Epidermal melanocyte (primary cell): ENCODE data around the gene ORC4.

Source experiments
- DNase-seq: peaks from one replicate; pipeline ENCODE4 v3.0.0; 2011; ENCODE audit warnings: low spot score; ENCODE audit not compliant: insufficient read length

ORC4 gene

DNA sequence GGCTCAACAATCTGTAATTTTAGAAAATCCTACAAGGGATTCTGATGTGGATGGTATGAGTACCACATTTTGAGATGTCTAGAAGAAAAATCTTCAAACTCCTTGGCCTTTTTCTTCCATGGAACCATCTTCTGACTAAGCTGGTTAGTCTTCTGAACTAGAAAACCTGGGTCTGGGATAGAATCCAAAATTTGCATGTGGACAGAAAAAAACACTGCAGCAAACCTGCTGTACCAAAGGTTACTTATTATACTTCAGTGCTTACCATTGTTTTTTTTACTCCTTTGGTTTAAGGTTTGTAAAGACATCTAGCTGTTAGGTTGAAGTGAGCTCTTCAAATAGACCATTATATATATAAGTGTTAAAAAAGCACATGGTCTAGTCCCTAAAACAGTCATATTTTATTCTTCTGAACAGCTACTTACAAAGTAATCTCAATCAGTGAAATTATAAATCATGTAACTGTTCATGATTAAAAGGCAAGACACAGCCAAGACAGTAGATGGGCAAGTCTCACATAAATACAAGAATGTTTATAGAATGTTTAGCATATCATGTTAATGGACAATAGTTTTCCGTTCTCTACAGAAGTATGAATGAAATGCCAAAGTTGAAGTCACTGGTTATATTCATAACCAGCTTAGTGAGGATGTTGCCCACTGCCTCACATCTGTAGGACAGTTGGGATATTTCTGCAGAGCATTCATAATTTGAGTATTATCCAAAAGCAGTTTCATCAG, 85.5 kb downstream of the ORC4 start:
- no peak for DNase-seq

DNA sequence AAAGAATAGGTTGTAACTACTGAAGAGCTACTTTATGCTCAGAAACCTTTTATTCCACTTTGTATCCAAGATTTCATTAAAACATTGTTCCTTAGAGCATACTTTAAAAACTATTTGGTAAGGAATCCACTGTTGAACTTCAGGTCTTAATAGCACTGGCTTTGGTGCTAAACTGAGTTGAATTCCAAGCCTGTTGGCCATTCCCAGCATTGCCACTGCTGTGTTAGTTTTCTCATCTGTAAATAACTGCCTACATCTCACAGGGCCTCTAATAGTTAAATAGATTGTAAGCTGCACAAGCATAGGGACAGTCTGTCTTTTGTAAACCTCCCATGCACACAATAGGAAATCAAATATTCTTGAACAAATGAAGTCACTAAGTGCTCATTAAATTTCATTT, 86.6 kb downstream of the ORC4 start:
- no peak for DNase-seq

DNA sequence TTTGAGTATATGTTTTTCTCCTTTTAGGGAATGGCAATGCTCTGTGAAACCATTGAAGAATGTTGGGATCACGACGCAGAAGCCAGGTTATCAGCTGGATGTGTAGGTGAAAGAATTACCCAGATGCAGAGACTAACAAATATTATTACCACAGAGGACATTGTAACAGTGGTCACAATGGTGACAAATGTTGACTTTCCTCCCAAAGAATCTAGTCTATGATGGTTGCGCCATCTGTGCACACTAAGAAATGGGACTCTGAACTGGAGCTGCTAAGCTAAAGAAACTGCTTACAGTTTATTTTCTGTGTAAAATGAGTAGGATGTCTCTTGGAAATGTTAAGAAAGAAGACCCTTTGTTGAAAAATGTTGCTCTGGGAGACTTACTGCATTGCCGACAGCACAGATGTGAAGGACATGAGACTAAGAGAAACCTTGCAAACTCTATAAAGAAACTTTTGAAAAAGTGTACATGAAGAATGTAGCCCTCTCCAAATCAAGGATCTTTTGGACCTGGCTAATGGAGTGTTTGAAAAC, 93.4 kb downstream of the ORC4 start:
- DNase-seq: no peak

DNA sequence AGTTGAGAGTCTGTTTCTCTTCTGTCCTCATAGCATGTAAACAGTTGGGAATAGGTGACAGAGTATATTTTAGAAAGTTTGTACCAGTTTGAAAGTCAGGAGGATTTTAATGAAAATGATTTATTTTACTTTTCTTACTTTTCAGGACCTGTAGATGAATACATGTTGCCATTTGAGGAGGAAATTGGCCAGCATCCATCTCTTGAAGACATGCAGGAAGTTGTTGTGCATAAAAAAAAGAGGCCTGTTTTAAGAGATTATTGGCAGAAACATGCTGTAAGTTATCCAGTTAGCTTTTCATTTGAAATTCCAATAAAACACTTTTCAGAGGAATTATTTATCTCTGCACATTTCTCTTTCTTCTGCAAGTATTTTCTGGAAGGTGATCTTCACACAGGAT, 94.7 kb downstream of the ORC4 start:
- no peak for DNase-seq

DNA sequence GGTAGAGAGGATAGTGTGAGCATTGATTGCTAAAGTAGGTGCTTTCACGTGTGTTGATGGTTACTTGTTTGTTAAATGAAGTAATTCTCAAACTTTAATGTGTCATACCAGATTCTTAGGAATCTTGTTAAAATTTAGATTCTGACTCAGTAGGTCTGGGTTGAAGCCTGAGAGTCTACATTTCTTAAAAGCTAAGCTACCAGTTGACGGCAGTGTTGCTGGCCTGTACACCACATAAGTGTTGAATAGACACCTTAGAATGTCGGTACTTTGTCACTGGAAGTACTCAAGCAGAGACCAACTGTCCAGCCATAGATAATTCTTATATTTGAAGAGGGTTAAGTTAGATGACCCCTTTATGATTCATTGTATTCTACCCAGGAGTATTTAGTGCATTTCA, 95.9 kb downstream of the ORC4 start:
- no peak for DNase-seq

DNA sequence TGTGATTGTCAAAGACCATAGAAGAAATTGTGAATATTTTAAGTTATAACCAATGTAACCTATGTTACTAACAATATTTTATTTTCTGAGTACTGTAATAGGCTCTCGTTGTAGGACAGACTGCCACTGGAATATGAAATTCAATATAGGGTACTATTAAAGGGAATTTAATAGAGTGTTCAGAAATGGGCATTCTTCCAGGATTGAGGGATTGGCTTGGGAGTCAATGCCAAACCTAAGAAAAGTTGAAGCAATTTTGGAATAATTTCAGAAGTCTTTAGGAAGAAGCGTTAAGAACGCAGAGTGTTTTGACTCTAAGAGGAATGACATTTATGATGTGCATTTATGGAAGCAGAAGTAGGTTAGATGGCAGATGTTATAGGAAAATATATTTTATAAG, 96.7 kb downstream of the ORC4 start:
- no peak for DNase-seq

DNA sequence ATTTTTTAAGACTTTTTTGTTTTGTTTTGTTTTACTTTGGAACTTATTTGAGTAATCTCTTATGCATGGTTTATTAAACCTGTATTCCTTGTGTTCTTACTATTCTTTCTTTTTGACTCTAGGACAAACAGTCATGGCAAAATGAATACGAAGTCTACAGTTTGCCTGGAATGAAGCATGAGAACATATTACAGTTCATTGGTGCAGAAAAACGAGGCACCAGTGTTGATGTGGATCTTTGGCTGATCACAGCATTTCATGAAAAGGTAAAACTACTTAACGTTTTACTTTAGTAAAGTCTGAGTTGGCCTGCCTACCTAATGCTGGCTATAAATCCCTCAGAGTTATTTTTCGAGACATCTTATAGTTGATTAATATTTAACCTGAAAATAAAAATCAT, 103.4 kb downstream of the ORC4 start:
- no peak for DNase-seq

DNA sequence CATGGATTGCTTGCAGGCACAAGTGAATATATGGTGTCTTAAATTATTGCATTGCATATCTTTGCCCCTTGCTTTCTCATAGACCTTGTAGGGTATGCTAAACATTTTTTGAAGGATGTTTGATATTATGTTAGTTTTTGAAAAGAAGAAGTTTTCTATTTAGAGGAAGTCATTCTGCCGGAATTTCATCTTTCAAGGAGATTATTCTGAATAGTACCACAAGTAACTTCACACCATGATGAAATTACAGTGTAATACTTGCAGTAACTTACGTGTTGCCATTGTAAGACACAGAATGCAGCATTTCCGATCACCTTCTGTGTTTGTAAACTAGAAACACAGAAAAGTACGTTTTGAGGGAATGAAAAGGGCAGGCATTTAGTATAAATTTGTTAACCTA, 103.8 kb downstream of the ORC4 start:
- no peak for DNase-seq

DNA sequence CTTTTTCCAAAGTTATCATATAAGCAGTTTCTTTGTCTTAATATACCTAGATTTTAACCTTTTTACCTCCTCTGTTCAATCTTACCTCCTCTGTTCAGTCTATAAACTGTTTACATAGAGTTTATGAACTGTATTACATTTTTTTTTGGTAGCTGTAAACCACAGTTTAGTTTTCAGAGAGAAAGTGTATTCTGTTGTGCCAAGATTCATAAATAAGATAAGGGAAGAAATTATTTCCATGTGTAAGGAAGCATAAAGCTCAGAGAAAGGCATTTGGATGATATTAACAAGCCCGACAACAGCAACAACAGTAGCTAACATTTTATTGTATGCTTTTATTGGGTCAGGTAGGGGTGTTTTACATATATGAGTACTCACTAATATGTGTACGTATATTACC, 104.5 kb downstream of the ORC4 start:
- no peak for DNase-seq

DNA sequence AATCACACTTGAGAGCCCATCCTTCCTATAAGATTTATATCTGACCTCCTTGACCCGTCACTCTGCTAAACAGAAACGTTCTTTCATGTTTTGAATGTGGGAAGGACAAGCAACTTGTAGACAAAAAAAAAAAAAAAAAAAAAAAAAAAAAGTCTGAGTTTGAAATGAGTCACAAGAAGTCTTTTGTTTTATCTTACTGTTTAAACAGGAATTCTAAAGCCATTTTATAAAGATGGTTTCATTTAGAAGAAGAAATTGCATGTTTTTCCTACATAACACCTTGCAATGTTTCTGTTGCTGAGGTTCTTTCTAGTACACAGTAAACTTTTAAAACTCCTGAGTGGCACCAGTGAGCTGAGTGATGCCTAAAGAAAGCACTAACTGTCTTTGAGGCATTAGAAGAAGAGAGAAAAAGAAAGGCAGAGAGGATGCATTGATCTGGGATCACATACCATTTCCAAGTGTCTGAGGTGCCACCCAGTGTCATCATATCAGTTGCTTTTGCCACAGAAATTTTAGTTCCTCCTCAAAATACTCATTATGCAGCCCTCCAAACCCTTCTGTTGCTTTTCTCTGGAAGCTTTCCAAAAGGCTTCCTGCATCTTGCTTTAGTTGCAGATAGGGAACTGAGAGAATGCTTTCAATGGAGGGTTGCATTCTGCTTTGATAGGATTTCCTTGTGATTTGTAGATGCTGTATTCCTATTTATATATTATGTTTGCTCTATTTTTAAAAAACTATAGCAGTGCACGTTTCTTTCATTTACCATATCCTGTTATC, 106.6 kb downstream of the ORC4 start:
- DNase-seq: no peak

DNA sequence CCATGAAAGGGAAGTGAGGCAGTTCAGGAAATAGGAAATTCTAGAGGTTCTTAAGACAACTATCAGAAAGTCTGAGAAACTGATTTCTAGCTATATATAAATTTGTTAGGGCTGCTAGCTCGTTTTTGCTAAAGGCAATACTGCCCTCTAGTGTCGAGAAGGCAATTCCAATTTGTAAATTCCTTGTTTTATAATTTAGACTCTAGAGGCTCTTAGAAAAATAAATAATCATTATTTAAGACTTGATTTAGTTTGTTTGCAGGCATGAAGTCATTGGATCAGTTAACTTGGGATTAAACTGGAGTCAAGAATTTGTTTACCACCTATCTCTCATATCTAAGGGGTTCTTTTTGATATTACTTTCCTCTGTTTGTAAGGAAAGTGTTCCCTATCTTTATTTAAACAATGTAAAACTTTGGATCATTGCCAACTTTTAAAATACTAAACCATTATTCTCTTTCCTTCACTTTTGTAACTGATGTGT, 109.5 kb downstream of the ORC4 start:
- peak; percentile 18 for DNase-seq

DNA sequence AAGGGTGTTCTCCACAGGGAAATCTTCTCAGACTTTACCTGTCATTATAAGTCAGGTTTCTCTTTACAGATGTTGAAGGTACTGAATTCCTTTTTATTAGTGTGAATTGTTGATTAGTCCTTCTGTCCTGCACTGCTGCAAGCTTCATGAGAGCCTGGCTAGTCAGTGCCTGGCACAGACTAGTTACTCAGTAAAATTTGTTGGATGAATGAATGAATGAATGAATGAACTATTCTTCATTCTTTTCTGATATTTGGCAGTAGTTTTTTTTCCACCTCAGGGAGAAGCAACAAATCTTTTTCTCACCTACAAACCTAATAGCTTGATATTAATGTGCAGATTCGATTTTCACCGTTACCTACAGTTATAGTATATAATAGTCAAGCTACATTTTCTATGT, 111.4 kb downstream of the ORC4 start:
- DNase-seq: no peak

DNA sequence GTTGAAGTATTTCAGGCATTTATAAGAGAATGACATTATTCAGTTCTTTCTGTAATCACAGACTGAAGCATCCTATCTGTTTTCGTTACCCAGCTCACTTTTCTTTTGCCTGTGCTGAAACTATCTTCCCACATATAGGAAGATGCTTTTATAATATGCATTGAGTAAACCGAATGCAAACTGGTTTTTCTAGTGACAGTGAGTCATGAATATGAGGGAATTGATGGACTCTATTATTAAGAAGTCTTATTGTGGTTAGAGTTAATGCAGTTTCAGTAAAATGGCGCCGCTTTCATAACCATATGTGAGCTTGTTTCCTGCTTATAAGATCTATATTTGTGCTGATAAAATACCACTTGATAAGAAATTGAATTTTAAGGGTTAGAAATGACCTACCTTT, 116.5 kb downstream of the ORC4 start:
- no peak for DNase-seq

DNA sequence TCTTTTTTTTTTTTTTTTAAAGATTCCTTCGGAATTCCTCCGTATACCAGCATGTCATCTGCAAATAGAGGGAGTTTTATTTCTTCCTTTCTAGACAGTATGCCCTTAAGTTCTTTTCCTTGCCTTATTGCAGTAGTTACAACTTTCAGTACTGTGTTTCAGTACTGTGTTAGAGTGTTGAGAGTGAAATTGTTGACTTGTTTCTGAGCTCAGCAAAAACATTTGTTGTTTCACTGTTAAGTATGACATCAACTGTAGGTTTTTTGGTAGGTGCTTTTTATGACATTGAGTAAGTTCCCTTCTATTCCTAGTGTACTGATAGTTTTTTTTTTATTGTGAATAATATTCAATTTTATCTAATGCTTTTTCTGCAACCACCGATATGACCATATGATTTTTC, 131.9 kb downstream of the ORC4 start:
- no peak for DNase-seq

DNA sequence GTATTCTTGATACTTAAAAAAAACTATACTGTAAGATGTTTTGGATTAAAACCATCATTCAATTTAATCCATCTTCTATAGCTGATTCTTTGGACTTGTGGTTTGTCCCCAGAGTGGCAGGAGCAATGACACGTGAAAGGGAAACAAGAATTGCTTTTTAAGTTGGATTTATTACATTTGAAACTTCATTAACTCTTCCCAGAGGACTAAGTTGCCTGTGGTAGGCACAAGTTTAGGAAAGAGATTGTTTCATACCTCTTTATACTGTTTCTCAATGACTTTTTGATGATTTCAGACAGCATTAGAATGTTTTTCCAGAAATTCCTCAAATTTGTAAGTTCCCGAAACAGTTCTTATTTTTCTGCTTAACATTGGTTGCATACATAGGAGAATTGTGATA, 134.4 kb downstream of the ORC4 start:
- DNase-seq: no peak

DNA sequence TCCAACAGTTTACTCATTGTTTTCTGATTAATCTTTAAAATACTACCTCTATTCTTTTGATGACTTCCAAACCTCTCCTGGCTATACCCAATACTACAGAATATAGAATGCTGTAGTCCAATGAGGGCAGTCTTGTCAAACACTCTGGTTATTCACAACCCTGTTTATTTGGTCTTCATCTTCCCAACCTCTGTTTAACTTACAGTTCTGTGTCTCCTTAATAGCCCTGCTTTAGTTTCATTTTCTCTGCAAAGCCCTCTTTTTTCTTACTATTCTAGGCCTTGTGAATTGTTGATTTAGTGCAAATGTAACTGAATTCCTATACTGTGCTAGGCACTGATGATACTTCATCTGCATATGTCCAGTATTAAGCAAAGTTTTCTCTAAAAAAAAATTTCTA, 135.7 kb downstream of the ORC4 start:
- no peak for DNase-seq

DNA sequence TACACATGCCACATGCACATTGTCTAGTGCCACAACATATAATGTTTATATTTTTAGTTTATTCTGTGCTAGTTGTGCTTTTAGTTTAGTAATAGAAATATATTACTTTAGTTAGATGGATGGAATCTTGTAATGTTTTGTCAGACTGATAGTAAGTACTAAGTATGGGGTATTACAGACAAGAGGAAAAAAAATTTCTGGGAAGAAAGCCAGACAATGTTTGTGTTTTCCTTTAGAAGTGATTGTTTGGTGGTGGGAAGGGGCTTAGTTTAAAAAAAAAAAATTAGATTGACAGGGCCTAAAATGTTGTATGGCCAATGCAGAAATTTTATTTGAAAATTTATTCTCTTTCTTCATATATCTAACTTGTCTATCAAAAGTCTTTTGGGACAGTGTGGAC, 137.9 kb downstream of the ORC4 start:
- no peak for DNase-seq
